ENCODE measurements around the gene SGTB. TPM values are rescaled to one million over a fixed set of nuclear protein-coding genes. Genes with fewer than 3 reads are reported as not detected.

SGTB gene
- total and polyA plus RNA-seq, 11 donors = 1.8 to 14.4 (median 6.5) TPM

DNA sequence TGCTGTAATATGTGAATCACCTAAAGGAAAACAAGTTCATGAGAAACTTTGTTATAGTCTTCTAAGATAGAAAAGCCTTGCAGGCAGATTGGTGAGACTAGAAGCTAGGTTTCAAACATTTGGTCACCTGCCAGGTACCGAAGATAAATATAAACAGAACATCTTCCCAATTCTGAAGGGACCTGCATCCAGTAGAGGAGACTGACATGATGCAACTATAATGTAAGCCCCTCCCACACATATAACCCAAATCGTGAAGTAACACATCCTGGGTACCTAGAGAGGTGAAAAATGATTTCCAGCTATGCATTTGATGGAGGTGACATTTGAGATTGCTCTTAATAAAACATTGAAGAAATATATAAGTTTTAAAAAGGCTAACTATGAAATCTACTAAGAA is 67.2 kb downstream of the SGTB start:
- Histone ChIP-seq H3K27ac (no peak overlapping the region), H3K4me1 (no peaks in the 10 kb centered on the region), H3K9me3 (no peaks in the 10 kb centered on the region), H3K4me3 (no peak overlapping the region), H3K27me3 (no peaks in the 10 kb centered on the region), H3K36me3 (peaks cover 0 to 75% (median 49%) of the 10 kb centered on the region in 9 donors)
- 83 to 94% (median 89%) methylated on average over 2 of the region's 2 CpGs for WGBS, 4 donors
- ATAC-seq (no peak), DNase-seq (no peak)
- no peak for TF ChIP-seq POLR2A (IDR thresholded peaks at IDR 0.05)
- TF ChIP-seq, protein P1, sequence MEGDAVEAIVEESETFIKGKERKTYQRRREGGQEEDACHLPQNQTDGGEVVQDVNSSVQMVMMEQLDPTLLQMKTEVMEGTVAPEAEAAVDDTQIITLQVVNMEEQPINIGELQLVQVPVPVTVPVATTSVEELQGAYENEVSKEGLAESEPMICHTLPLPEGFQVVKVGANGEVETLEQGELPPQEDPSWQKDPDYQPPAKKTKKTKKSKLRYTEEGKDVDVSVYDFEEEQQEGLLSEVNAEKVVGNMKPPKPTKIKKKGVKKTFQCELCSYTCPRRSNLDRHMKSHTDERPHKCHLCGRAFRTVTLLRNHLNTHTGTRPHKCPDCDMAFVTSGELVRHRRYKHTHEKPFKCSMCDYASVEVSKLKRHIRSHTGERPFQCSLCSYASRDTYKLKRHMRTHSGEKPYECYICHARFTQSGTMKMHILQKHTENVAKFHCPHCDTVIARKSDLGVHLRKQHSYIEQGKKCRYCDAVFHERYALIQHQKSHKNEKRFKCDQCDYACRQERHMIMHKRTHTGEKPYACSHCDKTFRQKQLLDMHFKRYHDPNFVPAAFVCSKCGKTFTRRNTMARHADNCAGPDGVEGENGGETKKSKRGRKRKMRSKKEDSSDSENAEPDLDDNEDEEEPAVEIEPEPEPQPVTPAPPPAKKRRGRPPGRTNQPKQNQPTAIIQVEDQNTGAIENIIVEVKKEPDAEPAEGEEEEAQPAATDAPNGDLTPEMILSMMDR (IDR thresholded peaks at IDR 0.05) = no peak
- intact Hi-C loops (cut with DNase I) = no loop called here

DNA sequence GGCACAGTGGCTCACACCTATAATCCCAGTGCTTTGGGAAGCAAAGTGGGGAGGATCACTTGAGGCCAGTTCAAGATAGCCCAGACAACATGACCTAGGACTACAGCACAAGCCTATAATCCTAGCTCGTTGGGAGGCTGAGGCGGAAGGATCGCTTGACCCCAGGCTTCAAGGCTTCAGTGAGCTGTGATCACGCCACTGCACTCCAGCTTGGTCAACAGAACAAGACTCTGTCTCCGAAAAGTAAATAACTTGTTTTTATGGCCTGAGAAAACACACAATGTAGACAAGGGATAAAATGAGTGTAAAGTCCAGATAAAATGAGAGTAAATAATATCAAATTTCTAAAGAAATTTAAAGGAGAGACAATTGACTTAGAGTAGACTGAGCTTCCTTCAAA is 70.8 kb downstream of the SGTB start:
- H3K4me1 ChIP-seq = no peaks in the 10 kb centered on the region
- ATAC-seq (no peak), DNase-seq (no peak)
- no peak overlapping the region for H3K27ac ChIP-seq
- no peaks in the 10 kb centered on the region for H3K27me3 ChIP-seq
- H3K36me3 ChIP-seq = peaks cover 0 to 89% (median 54%) of the 10 kb centered on the region in 9 donors
- no peaks in the 10 kb centered on the region for H3K9me3 ChIP-seq
- TF ChIP-seq, protein P1 (IDR thresholded peaks at IDR 0.05) = no peak
- TF ChIP-seq POLR2A (IDR thresholded peaks at IDR 0.05) = no peak
- 76 to 85% (median 83%) methylated on average over 5 of the region's 5 CpGs for WGBS, 4 donors
- H3K4me3 ChIP-seq = no peak overlapping the region
- intact Hi-C loops (cut with DNase I) = no loop called here

- Histone ChIP-seq H3K36me3 (peaks cover 0 to 79% (median 52%) of the 10 kb centered on the region in 9 donors), H3K4me1 (no peaks in the 10 kb centered on the region), H3K9me3 (no peaks in the 10 kb centered on the region), H3K27ac (no peak overlapping the region), H3K4me3 (no peak overlapping the region), H3K27me3 (no peaks in the 10 kb centered on the region)
- no peak for TF ChIP-seq POLR2A (IDR thresholded peaks at IDR 0.05)
- TF ChIP-seq, protein P1 (IDR thresholded peaks at IDR 0.05) = no peak
- ATAC-seq (no peak), DNase-seq (no peak)
- intact Hi-C loops (cut with DNase I) = no loop called here
Measured at GRCh38 chr5:65647941-65648340, 74.0 kb downstream of the SGTB start.

GRCh38 chr5:65646938-65647337 is 75.0 kb downstream of the SGTB start:
- peaks cover 0 to 76% (median 45%) of the 10 kb centered on the region in 9 donors for H3K36me3 ChIP-seq
- TF ChIP-seq, protein P1 (IDR thresholded peaks at IDR 0.05) = no peak
- TF ChIP-seq POLR2A (IDR thresholded peaks at IDR 0.05) = no peak
- ATAC-seq (no peak), DNase-seq (no peak)
- H3K27me3 ChIP-seq = no peaks in the 10 kb centered on the region
- H3K4me1 ChIP-seq = no peaks in the 10 kb centered on the region
- intact Hi-C loops (cut with DNase I) = no loop called here
- H3K9me3 ChIP-seq = no peaks in the 10 kb centered on the region
- H3K27ac ChIP-seq = no peak overlapping the region
- H3K4me3 ChIP-seq = no peak overlapping the region
- WGBS, 4 donors = 88 to 90% (median 89%) methylated on average over 2 of the region's 2 CpGs
